Body of pancreas (tissue), 4 donors: ENCODE data around the gene CAMTA1. TPM values are rescaled to one million over a fixed set of nuclear protein-coding genes. Genes with fewer than 3 reads are reported as not detected.

ENCODE experiments used
- ATAC-seq: fragments of 150-250 bp; one replicate; pipeline ENCODE4 v1.9.1; 2016
- DNase-seq, 4 donors: peaks; one replicate each; pipeline ENCODE4 v3.0.0-alpha.2; 2019
- H3K27ac ChIP-seq, 4 donors: fragments of 200-600 bp; sonication (generic); 1 replicate in 3 of 4; 2 replicates in 1 of 4; pipeline versions ENCODE4 v1.5.1 to v1.6.1; 2016 to 2019; ENCODE audit warnings: mild to moderate bottlenecking in 1 of 4, mixed read lengths in 1 of 4, moderate library complexity in 1 of 4
- H3K27me3 ChIP-seq, 2 donors: fragments of 200-600 bp; sonication (generic); one replicate each; pipeline ENCODE4 v1.6.0; 2016; ENCODE audit warnings: mild to moderate bottlenecking in 1 of 2
- H3K36me3 ChIP-seq, 2 donors: fragments of 200-600 bp; sonication (generic); replicated peaks in 1 of 2; 2 replicates each; pipeline ENCODE4 v1.5.1; 2016; ENCODE audit warnings: low read depth in 2 of 2; ENCODE audit not compliant: insufficient read depth in 1 of 2
- H3K4me1 ChIP-seq: fragments of 200-600 bp; sonication (generic); one replicate; pipeline ENCODE4 v1.6.0; 2016
- H3K4me3 ChIP-seq, 2 donors: fragments of 200-600 bp; sonication (generic); 1 replicate in 1 of 2; 2 replicates in 1 of 2; pipeline ENCODE4 v1.5.1; 2016 to 2019
- H3K9me3 ChIP-seq, 3 donors: fragments of 200-600 bp; sonication (generic); 1 replicate in 2 of 3; 2 replicates in 1 of 3; pipeline ENCODE4 v1.5.1; 2016
- CTCF ChIP-seq, 7 experiments: fragments of 450-650 bp in 4 of 7; fragments of 200-600 bp in 3 of 7; sonication (generic) in 3 of 7; IDR thresholded peaks; one replicate each; pipeline ENCODE4 v1.5.1; 2016 to 2019; ENCODE audit warnings: antibody characterized with exemption in 7 of 7
- POLR2A ChIP-seq, 3 donors: fragments of 450-650 bp; IDR thresholded peaks; one replicate each; pipeline ENCODE4 v1.6.1; 2016; ENCODE audit warnings: antibody characterized with exemption in 3 of 3, mild to moderate bottlenecking in 2 of 3
- WGBS, 2 donors: methylation state at CpG; one replicate each; pipeline ENCODE4 v1.1.5; 2017; 5-methylcytosine and 5-hydroxymethylcytosine counted together
- intact Hi-C: fragments of 100-400 bp; cut with DNase I; formaldehyde crosslinking; loops from one replicate; pipeline ENCODE4 v1.15.1; 2023
- total RNA-seq, 2 donors: library from RNA; depleted of rRNA; stranded (reverse); fragments of >200 nt; gene quantifications; one replicate each; pipeline ENCODE4 v1.1.0, GENCODE V29; 2016

The CAMTA1 gene
- total RNA-seq, 2 donors from 2014 or later = 36.3 to 59.7 TPM

GRCh38 chr1:7516929-7517328, 731.7 kb downstream of the CAMTA1 start:
- ATAC-seq (no peak), DNase-seq (no peak)
- TF ChIP-seq POLR2A (IDR thresholded peaks at IDR 0.05) = no peak
- intact Hi-C loops = no loop called here
- Histone ChIP-seq H3K4me1 (peaks cover 7% of the 10 kb centered on the region), H3K4me3 (no peak overlapping the region), H3K36me3 (no peaks in the 10 kb centered on the region), H3K9me3 (no peaks in the 10 kb centered on the region), H3K27ac (no peak overlapping the region), H3K27me3 (no peaks in the 10 kb centered on the region)
- WGBS, 2 donors = 67 to 78% methylated on average over 5 of the region's 5 CpGs

- TF ChIP-seq POLR2A (IDR thresholded peaks at IDR 0.05) = no peak
- no peak for ATAC-seq
- peaks cover 7% of the 10 kb centered on the region for H3K4me1 ChIP-seq
Observed at GRCh38 chr1:7517611-7518330, 732.5 kb downstream of the CAMTA1 start.

DNA sequence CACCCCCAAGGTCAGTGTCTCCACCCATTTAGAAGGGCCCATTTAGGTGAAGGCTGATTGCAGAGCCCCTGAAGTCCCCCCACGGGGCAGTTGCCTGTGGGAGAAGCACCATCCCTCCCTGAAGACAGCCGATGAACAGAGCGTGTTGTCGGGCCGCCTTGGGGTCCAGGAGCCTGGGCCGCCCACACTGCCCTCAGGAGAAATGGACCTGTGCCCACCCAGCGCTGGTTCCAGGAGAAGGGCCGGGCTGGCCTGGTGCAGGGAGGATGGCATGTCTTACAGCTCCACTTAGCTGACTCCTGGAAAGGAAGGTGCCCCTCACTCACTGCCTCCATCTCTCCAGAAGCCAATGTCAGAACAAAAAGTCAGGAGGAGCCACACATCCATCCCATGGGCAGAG, 733.2 kb downstream of the CAMTA1 start:
- DNase-seq (no peak), ATAC-seq (no peak)
- Histone ChIP-seq H3K4me3 (no peak overlapping the region), H3K27ac (no peak overlapping the region), H3K9me3 (no peaks in the 10 kb centered on the region), H3K36me3 (no peaks in the 10 kb centered on the region), H3K4me1 (peaks cover 7% of the 10 kb centered on the region), H3K27me3 (no peaks in the 10 kb centered on the region)
- TF ChIP-seq CTCF (IDR thresholded peaks at IDR 0.05) = no peak
- no peak for TF ChIP-seq POLR2A (IDR thresholded peaks at IDR 0.05)
- WGBS, 2 donors = 84% methylated on average over 8 of the region's 8 CpGs; no CpG with 5 or more reads in 1 of the 2 donors
- intact Hi-C loops = no loop called here

More at GRCh38 chr1:7517611-7518330, 732.5 kb downstream of the CAMTA1 start:
- intact Hi-C loops = no loop called here
- Histone ChIP-seq H3K27ac (no peak overlapping the region), H3K9me3 (no peaks in the 10 kb centered on the region), H3K27me3 (no peaks in the 10 kb centered on the region), H3K4me3 (no peak overlapping the region), H3K36me3 (no peaks in the 10 kb centered on the region)
- no peak for DNase-seq
- WGBS, 2 donors = 65% methylated on average over 5 to 10 of the region's 10 CpGs

DNA sequence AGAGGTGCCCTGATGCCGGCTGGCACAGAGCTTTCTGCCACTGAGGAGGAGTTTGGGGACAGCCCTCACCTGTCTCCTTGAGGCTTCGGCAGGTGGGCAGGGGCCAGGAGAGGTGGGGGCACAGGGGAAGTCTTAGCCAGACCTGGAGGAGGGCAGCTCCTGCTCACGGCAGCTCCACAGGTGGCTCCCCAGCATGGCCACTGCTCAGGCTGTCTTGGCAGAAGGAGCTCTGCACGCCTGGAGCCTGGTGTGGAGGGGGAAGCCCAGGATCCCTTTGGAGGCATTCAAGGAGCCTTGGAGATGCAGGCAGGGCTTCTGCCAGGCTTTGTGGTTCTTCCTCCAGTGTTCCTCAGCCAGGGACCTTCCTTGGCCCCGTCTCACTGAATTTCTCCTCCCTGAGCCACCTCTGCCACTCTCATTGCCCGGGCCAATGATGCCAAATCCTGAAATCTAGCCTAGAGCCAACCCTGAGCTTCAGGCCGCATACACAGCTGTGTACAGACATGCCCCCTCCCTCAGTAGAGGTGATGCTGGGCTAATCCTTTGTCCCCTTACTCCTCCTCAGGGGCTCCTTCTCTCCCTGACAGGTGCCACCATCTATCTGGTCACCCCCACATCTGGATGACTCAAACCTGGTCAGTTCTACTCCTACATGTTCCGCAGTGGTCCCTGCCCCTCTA, 734.1 kb downstream of the CAMTA1 start:
- H3K4me3 ChIP-seq = no peak overlapping the region
- H3K27ac ChIP-seq = no peak overlapping the region
- TF ChIP-seq CTCF (IDR thresholded peaks at IDR 0.05) (no peak), POLR2A (IDR thresholded peaks at IDR 0.05) (no peak)
- ATAC-seq (no peak), DNase-seq (no peak)
- H3K4me1 ChIP-seq = peaks cover 7% of the 10 kb centered on the region
- H3K9me3 ChIP-seq = no peaks in the 10 kb centered on the region
- H3K27me3 ChIP-seq = no peaks in the 10 kb centered on the region
- intact Hi-C loops = no loop called here
- H3K36me3 ChIP-seq = no peaks in the 10 kb centered on the region
- 80% methylated on average over 7 to 8 of the region's 8 CpGs for WGBS, 2 donors

DNA sequence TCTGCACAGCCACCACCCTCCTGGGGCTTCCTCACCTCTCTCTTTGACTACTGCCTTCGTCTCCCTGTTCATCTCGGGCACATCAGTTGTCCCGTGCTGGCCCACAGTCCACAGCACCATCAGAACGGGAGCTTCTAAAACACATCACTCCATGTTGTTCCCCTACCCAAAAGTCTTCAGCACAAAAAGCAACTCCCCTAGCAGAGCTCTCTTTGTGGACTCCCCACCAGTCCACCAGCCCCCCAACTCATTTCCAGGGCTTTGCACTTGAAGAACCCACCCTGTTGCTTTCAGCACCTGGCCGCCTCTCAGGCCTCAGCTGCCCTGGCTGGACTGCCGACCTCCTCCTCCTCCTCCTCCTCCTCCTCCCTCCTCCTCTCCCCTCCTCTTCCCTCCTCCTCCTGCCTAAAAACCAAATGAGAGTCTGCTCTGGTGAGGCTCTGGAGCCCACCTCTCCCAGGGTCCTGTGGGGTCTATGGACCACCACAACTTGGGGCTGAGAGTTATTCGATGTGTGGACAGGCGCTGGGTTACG, 734.7 kb downstream of the CAMTA1 start:
- Histone ChIP-seq H3K36me3 (no peaks in the 10 kb centered on the region), H3K4me3 (no peak overlapping the region), H3K4me1 (peaks cover 7% of the 10 kb centered on the region), H3K9me3 (no peaks in the 10 kb centered on the region), H3K27me3 (no peaks in the 10 kb centered on the region), H3K27ac (no peak overlapping the region)
- DNase-seq = no peak
- 75 to 90% methylated on average over 4 to 7 of the region's 9 CpGs for WGBS, 2 donors
- intact Hi-C loops = no loop called here
- TF ChIP-seq CTCF (IDR thresholded peaks at IDR 0.05) (no peak), POLR2A (IDR thresholded peaks at IDR 0.05) (no peak)
- ATAC-seq = no peak
